ENCODE measurements around the gene IL16.

- TF ChIP-seq CTCF (IDR thresholded peaks at IDR 0.05) (no peak), POLR2A (IDR thresholded peaks at IDR 0.05) (no peak), EP300 (IDR thresholded peaks at IDR 0.05) (no peak), POLR2AphosphoS5 (IDR thresholded peaks at IDR 0.05) (no peak)
Measured at GRCh38 chr15:81349271-81349670, 152.6 kb downstream of the IL16 start.
